Endothelial cell (in vitro differentiated cells): ENCODE data around the gene RNPS1. TPM values are rescaled to one million over a fixed set of nuclear protein-coding genes. Genes with fewer than 3 reads are reported as not detected.

ENCODE experiments used
- DNase-seq: peaks from one replicate; pipeline ENCODE4 v3.0.0; 2021; ENCODE audit warnings: low spot score
- H3K27ac Mint-ChIP-seq: one replicate; pipeline ENCODE4 v1.8.0; 2021; ENCODE audit warnings: mixed read lengths, inconsistent platforms; ENCODE audit not compliant: unreplicated experiment
- H3K27me3 Mint-ChIP-seq: one replicate; pipeline ENCODE4 v1.8.0; 2021; ENCODE audit warnings: mild to moderate bottlenecking, moderate library complexity, mixed read lengths, inconsistent platforms; ENCODE audit not compliant: unreplicated experiment
- H3K36me3 Mint-ChIP-seq: one replicate; pipeline ENCODE4 v1.8.0; 2021; ENCODE audit warnings: mild to moderate bottlenecking, low read depth, mixed read lengths, inconsistent platforms; ENCODE audit not compliant: unreplicated experiment
- H3K4me1 Mint-ChIP-seq: one replicate; pipeline ENCODE4 v1.8.0; 2021; ENCODE audit warnings: mild to moderate bottlenecking, mixed read lengths, inconsistent platforms; ENCODE audit not compliant: unreplicated experiment
- H3K4me3 Mint-ChIP-seq: one replicate; pipeline ENCODE4 v1.8.0; 2021; ENCODE audit warnings: mild to moderate bottlenecking, mixed read lengths, inconsistent platforms; ENCODE audit not compliant: unreplicated experiment
- H3K9me3 Mint-ChIP-seq: one replicate; pipeline ENCODE4 v1.8.0; 2021; ENCODE audit warnings: mixed read lengths, inconsistent platforms; ENCODE audit not compliant: unreplicated experiment
- CTCF ChIP-seq: fragments of 200-600 bp; sonication (generic); IDR thresholded peaks from one replicate; pipeline ENCODE4 v1.5.0; 2021; ENCODE audit warnings: antibody characterized with exemption; ENCODE audit not compliant: unreplicated experiment
- long read RNA-seq: library from polyadenylated mRNA; unstranded; transcript quantifications from one replicate; pipeline ENCODE4 v2.0.0, GENCODE V29; 2020; ENCODE audit not compliant: unreplicated experiment
- total RNA-seq: library from RNA; stranded (reverse); fragmentation: NEBNext Ultra II Directional; extraction: Animal tissue kit (Norgen Biotek cat#: 25700); gene quantifications from one replicate; pipeline ENCODE4 v1.2.1, GENCODE V29; 2021; ENCODE audit not compliant: unreplicated experiment

RNPS1 gene, protein sequence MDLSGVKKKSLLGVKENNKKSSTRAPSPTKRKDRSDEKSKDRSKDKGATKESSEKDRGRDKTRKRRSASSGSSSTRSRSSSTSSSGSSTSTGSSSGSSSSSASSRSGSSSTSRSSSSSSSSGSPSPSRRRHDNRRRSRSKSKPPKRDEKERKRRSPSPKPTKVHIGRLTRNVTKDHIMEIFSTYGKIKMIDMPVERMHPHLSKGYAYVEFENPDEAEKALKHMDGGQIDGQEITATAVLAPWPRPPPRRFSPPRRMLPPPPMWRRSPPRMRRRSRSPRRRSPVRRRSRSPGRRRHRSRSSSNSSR
- total RNA-seq: 203 TPM
- long read RNA-seq, transcript RNPS1-220 (7 exons, 2,037 nt): major isoform, 65 of 152 reads
- long read RNA-seq, transcript RNPS1-203 (8 exons, 2,069 nt): minor isoform, 26 of 152 reads
- long read RNA-seq, transcript RNPS1-221 (1 exons, 1,826 nt): minor isoform, 7 of 152 reads
- long read RNA-seq, transcript RNPS1-202 (8 exons, 2,241 nt): minor isoform, 31 of 152 reads
- long read RNA-seq, partial matches to known transcripts: 1 of 152 reads
- long read RNA-seq, other reads (novel, unspliced or antisense): 13 of 152 reads

- H3K27me3 Mint-ChIP-seq: peaks cover 9% of the 10 kb centered on the region
- peaks cover 13% of the 10 kb centered on the region for H3K36me3 Mint-ChIP-seq
- no peak for TF ChIP-seq CTCF
Measured at GRCh38 chr16:2267913-2268666, at the start of gene RNPS1. TSS of gene RNPS1 (minus strand) at chr16:2268126. CDS start at chr16:2264643, 3,483 bp downstream.

DNA sequence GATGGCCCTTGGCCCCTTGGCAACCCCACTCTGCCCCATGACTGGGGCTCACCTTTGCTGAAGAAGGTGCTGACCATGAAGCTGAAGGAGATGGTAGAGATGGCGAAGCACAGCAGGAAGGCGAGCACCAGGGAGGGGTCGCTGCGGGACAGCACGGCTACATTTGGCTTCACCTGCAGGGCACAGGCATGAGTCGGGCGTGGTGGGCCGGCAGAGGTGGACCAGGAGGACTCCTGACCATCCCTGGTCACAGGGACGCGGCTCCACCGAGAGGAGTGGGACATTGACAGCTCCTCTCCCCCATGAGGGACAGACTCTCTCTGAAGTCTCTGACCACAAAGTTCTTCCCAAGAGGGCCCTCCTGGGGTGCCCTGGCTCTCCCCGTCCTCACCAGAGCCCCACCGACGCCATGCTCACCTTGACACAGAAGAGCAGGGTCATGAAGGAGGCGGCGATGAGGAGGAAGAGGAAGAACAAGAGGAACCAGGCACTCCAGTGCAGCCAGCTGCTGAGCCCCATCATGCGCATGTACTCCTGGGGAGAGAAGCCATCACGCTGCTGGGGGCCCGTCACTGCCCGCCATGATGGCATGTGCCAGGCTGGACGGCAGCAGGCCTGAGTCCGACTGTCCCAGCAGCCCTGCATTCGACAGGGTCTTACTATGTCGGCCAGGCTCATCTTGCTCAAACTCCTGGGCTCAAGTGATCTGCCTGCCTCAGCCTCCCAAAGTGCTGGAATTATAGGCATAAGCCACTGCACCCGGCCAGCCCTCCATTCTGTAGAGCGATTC lies 49.5 kb upstream of the RNPS1 start:
- no peaks in the 10 kb centered on the region for H3K9me3 Mint-ChIP-seq
- no peak overlapping the region for H3K4me3 Mint-ChIP-seq
- H3K27ac Mint-ChIP-seq: no peak overlapping the region
- DNase-seq: no peak
- H3K27me3 Mint-ChIP-seq: peaks cover 6% of the 10 kb centered on the region
- H3K4me1 Mint-ChIP-seq: no peaks in the 10 kb centered on the region
- TF ChIP-seq CTCF: no peak
- H3K36me3 Mint-ChIP-seq: no peaks in the 10 kb centered on the region

More at GRCh38 chr16:2267913-2268666, at the start of gene RNPS1:
- H3K27ac Mint-ChIP-seq: peak within 1 kb of the TSS; percentile 91
- H3K9me3 Mint-ChIP-seq: no peaks in the 10 kb centered on the region
- H3K4me1 Mint-ChIP-seq: peaks cover 25% of the 10 kb centered on the region
- peak; percentile 95 for DNase-seq
- peak within 1 kb of the TSS; percentile 95 for H3K4me3 Mint-ChIP-seq

DNA sequence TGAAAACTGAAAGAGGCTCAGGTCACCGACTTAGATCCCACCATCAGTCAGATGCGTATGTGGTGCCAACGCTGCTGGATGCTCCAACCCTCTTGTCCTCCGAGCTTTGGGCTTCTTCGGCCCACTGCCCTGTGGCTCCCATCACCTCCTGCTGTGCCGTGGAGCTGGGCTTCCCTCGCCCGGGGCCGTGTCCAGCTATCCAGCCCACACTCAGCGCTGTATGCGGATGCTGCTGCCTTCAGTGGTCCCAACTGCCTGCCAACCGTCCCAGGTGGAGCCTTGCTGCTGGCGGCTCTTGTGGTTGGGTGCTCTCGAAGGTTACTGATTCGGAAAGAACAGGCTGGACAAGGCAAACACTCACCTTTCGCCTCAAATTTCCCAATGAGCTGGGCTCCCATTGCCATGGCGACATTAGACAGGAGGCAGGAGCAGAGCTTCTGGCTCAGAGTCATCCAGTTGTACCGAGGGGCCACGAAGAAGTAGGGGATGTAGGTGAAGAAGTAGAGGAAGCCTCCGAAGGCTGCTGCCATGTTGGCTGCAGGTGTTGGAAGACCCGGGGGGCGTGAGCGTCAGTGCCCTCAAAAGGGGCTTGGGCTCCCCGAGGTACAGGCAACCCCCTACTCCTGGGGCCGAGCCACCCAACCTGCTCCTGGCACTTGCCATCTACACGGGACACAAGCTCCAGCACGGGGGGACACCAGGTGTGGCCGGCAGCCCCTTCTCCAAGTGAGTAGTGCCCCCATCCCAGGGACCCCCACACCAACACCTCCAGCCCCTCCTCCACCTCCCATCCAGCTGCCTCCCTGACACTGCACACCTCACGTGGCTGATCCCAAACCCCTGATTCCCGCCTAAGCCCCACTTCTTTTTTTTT lies 40.4 kb upstream of the RNPS1 start:
- Mint-ChIP-seq H3K27ac (no peak overlapping the region), H3K4me1 (no peaks in the 10 kb centered on the region), H3K36me3 (no peaks in the 10 kb centered on the region), H3K9me3 (no peaks in the 10 kb centered on the region), H3K27me3 (peaks cover 5% of the 10 kb centered on the region), H3K4me3 (no peak overlapping the region)
- DNase-seq: no peak
- no peak for TF ChIP-seq CTCF

DNA sequence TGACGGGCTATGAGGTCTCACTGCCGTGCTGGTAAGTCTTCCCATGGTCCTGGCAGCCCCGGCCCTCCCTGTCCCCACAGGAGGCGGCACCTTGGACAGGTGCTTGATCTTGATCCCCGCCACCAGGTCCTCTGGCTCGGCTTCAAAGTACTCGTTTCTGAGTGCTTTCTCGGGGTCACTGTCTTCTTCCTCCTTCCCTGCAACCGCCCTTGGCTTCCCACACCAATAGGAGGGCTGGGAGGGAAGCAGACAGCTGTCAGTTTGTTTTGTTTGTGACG lies 31.9 kb upstream of the RNPS1 start:
- H3K27ac Mint-ChIP-seq: no peak overlapping the region
- TF ChIP-seq CTCF: no peak
- H3K27me3 Mint-ChIP-seq: peaks cover 2% of the 10 kb centered on the region
- H3K4me1 Mint-ChIP-seq: no peaks in the 10 kb centered on the region
- no peaks in the 10 kb centered on the region for H3K9me3 Mint-ChIP-seq
- no peak overlapping the region for H3K4me3 Mint-ChIP-seq
- DNase-seq: no peak
- H3K36me3 Mint-ChIP-seq: no peaks in the 10 kb centered on the region
